Measurements from ENCODE around the gene ZNF302.
"Not testable (repeated sequence)": the region's sequence is repeated elsewhere in the genome, so short reads cannot be mapped to it uniquely, and the experiment has no call there.

The ZNF302 gene

DNA sequence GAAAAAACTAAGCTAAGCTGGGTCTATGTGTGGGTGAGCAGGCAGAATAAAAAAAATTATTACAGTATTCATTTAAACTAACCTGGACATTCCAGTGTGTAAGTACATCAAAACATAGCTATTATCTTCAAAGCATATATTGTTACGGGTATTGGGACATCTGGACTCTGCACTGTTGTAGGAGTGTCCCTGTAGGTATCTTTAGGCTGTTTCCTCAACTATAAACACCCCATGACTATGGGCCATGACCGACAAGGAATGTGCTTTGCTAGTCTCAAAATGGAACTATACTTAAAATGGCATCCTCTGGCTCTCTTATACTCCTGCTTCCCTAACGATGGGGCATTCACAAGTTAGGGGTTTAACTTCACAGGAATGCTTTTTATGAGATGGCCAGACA lies 3.9 kb upstream of the ZNF302 start:
- FAIRE-seq: no peak

GRCh38 chr19:34675250-34675649 lies 2.2 kb upstream of the ZNF302 start:
- FAIRE-seq: no peak

- no peak for FAIRE-seq
These were observed 1.6 kb upstream of the ZNF302 start for GRCh38 chr19:34675919-34676318.

GRCh38 chr19:34676697-34677385 lies 637 bp upstream of the ZNF302 start, which contains the start of gene SCGB2B2:
Gene SCGB2B2, minus strand, starts transcription at chr19:34677159. Its CDS starts 82,596 bp downstream, at chr19:34594563.
- FAIRE-seq: no peak

- FAIRE-seq: no peak
These were observed 571 bp downstream of the ZNF302 start for GRCh38 chr19:34678085-34678412.

DNA sequence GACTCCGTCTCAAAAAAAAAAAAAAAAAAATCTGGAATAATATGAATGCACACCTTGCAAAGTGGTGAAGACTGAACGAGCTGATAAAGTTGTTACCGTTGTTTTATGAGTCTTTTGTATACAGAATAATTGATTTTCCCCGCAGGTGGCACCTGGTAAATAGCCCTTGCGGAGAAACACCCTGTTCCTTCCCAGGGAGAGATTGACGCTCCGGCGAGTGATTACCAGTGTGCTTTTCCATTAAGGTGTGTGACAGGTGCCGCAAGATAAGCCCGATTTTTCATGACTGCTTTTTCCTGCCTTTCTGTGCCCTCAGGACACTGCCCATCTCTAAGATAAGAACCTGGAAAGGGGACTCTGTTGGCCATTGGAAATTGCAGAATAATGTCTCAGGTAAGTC lies 943 bp downstream of the ZNF302 start:
- FAIRE-seq: no peak

DNA sequence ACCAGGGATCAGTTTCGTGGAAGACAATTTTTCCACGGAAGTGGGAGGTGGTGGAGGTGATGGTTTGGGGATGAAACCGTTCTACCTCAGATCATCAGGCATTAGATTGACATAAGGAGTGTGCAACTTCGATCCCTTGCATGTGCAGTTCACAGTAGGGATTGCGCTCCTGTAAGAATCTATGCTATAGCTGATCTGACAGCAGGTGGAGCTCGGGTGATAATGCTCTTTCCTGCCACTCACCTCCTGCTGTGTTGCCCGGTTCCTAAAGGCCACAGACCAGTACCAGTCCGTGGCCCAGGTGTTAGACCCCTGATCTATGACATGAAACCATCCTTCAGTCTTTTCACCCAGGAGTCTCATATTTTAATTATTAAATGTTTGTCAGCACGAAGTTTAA lies 4.0 kb downstream of the ZNF302 start:
- no peak for FAIRE-seq

GRCh38 chr19:34685266-34685665 lies 7.8 kb downstream of the ZNF302 start:
- FAIRE-seq: not testable (repeated sequence)

GRCh38 chr19:34686455-34686854 lies 9.0 kb downstream of the ZNF302 start:
- FAIRE-seq: no peak

DNA sequence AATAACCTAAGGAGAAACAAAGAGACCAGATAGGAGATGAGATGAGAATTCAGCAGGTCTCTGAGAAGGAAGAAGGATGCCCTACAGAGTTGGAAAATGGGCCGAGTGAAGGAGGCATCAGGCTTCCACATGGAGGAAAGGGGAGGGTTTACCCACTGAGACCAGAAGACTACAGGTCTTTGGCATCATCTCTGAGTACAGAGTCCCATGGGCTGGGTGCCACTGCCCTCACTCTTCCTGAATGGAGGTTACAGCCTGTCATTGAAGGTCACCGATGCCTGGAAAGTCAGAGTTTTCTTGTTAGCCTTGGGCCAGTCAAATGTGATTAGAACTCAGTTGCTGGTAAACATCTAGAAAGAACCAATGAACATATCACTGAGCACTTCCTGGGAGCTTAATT lies 9.9 kb downstream of the ZNF302 start:
- no peak for FAIRE-seq

- FAIRE-seq: no peak
These were observed 11.1 kb downstream of the ZNF302 start for GRCh38 chr19:34688592-34688991.

DNA sequence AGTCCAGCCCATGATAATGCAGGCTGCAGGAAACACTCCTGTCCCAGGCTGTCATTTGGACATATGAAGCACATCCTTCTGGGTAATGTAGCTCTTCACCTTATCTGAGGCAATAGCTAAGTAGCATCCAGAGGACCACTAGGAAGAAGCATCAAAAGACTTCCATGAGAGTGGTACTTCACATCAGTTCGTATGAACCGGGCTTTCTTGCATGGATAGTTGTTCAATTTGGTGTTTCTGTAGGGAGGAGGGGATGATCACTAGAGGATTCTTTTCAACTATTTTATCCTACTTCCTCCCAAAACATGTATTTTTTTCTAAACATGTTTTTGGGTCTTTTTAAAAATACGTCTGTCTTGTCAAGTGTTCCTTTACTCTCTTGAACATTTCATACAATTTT lies 12.9 kb downstream of the ZNF302 start:
- FAIRE-seq: no peak

GRCh38 chr19:34692549-34692948 lies 15.1 kb downstream of the ZNF302 start:
- FAIRE-seq: no peak

DNA sequence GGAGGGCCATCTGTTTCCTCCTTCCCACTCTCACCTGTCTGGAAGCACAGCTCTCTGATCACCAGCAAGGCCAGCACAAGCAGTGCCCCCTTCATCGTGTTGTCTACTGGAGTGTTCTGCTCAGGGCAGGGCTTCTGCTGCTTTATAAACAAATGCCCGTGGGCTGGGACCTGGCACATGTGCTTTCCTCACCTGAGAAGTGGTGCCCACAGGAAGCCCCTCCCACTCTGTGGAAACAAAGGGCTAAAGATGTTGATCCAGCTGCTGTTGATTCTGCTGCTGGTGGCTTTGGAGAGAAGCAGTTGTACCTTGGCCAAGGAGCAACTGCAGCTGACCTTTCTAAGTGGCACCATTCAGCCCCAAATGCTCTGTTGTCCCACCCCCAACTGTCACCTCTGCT lies 30.2 kb downstream of the ZNF302 start:
- no peak for FAIRE-seq

DNA sequence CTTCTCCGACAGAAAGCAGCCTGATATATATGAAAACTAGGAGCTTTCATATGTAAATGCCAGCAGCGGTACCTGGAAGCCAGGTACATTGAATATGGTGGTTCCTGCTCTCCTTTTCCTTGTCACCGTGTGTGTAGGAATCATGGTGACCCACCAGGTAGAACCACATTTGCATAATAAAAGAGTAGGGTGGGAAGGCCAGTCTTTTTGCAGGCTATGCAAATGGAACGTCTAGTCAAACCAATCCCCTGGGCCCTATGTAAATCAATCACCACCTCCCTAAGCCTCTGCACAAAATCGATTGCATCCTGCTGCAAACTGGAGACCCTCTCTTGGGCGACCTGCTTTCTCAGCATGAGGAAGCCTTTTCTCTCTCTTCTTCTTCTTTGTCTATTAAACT lies 34.4 kb downstream of the ZNF302 start:
- no peak for FAIRE-seq

DNA sequence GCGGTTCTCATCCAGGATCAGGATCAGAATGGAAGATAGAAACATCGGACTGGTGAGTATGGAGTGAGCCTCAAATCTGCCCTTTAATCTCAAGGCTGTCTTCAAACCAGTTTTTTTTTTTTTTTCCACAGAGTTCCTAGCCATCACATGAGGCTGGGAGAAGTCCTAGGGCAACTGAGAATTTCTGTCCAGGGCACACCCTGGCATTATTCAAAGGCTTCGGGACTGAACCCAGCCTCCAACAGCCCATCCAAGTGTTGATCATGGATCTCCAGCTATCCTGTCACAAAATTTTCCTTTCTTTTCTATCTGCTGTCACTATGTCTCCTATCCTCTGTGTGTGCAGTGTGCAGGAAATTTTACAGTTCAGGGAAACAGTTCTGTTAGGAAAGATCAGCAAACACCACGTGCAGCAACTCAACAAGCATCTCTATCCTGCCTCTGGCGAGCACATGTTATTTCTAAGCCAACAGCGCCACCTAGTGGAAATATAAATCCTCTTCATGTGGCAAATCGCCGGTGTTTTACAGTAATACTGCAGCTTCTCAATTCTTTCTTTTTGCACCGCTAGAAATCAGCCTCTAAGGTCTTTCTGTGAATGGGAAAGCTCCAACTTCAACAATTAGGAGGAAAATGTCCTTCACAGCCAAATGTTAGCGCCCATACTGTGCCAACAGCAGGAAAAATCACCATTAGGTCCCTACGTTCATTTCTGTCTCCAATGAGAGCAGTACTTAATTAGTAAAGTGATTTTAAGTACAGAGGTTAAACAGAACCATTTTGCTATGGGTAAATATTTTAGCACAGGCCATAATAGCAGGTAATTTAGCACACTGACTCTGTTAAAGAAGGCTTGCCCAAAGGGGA lies 35.1 kb downstream of the ZNF302 start:
- no peak for FAIRE-seq

GRCh38 chr19:34713262-34713637 lies 35.8 kb downstream of the ZNF302 start:
- no peak for FAIRE-seq

DNA sequence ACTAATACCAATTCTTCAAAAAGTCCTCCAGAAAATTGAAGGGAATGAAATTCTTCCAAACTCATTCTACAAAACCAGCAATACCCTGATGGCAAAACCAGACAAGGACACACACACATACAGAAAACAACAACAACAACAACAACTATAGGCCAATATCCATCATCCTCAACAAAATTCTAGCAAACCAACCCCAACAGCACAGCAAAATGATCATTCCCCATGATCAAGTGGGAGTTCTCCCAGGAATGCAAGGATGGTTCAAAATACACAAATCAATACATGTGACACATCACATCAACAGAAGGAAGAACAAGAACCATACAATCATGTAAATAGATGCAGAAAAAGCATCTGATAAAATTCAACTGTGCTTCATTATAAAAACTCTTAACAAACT lies 37.9 kb downstream of the ZNF302 start:
- FAIRE-seq: no peak

GRCh38 chr19:34722353-34722752 lies 44.9 kb downstream of the ZNF302 start:
- no peak for FAIRE-seq

- FAIRE-seq: no peak
These were observed 47.9 kb downstream of the ZNF302 start for GRCh38 chr19:34725400-34725799.

- no peak for FAIRE-seq
These were observed 53.7 kb downstream of the ZNF302 start for GRCh38 chr19:34731019-34731829.

DNA sequence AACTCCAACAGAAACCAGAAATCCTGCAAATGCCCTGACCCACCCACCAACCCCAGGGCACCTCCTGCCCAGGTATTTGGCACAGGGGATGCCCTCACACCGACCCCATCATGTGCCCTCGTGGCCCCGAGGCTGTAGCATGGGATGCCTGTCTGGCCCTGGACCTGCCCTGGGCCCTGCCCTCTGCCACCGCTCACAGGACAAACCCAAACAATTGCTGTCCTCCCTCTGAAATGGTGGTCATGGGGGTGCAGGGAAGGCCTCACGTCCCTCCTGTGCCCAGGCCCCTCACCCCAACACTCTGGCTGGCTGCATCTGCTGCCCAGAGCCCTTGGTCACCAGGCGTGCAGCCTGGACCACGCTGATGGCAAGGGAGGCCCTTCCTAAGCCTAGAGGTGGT lies 54.5 kb downstream of the ZNF302 start:
- FAIRE-seq: no peak

GRCh38 chr19:34732612-34733211 lies 55.2 kb downstream of the ZNF302 start:
- FAIRE-seq: no peak

Measured in colon (tissue), 2 donors.